HG03571 (cell line): ENCODE results near the gene PTPRK.

Experiments used
- ATAC-seq: cut with Tn5 transposase; IDR thresholded peaks from one replicate; pipeline ENCODE4 v1.9.1; 2021; ENCODE audit not compliant: unreplicated experiment

PTPRK gene

DNA sequence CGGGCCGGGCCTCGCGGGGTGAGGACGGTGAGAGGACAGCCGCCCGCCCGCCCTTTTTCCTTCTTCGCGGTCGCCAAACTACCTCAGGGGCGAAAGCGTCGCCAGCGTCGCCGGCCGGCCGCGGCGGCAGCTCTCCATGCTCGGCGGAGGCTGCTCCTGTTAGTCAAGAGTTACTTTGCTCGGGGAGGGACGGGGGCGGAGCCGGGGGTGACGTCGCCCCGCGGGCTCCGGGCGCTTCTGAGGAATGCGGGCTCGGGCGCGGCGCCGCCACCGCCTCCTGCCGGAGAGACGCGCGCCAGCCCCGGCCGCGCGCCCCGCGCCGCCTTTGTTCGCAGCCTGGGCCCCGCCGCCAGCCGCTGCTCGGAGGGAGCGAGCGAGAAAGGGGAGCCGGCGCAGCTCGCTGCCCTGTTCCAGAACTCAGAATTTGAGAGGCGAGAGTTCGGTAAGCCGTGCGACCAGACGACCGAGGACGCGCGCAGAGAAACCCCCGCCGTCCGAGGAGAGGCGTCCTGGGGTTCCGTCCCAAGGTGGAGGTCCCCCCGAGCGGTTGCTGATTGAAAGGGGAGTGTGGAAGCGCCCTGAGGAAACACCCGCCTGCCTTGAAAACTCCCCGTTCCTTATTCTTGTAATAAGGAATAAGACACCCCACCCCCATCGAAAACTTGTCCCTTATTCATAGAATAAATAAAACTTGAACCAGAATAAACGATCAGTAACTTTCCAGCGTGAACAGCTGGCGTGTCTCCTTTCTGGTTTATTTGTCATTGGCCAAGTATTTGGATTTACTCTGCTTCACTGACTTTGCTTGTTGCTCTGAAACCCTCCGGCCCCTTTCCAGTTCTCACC lies at the start of gene PTPRK:
TSS of gene PTPRK (minus strand) at position 164 of the 846 bp plus-strand sequence. CDS start 241 bp downstream, outside the sequence.
- peak; percentile 92 for ATAC-seq

GRCh38 chr6:128567029-128567428 lies 46.6 kb upstream of the PTPRK start:
- ATAC-seq: no peak

- ATAC-seq: no peak
These were observed 40.6 kb upstream of the PTPRK start for GRCh38 chr6:128560966-128561365.

DNA sequence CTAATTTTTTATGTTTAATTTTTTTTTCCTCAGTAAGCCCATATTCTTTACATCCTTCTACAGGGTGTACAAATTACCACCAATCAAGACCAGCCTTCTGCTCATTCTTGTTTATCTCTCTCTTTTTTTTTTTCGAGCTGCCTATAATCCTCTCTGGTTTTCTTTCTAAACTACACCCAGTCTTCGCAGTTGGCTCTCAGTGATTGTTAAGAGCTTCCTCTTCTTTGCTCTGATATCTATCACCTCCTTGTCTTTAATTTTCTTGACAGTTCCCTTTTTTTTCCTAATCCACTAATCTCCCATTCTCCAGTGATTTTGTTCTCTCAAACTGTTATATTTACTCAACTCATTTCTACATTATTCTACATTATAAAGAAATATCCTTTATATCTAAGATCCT lies 38.5 kb upstream of the PTPRK start:
- no peak for ATAC-seq

- no peak for ATAC-seq
These were observed 37.6 kb upstream of the PTPRK start for GRCh38 chr6:128558021-128558420.

DNA sequence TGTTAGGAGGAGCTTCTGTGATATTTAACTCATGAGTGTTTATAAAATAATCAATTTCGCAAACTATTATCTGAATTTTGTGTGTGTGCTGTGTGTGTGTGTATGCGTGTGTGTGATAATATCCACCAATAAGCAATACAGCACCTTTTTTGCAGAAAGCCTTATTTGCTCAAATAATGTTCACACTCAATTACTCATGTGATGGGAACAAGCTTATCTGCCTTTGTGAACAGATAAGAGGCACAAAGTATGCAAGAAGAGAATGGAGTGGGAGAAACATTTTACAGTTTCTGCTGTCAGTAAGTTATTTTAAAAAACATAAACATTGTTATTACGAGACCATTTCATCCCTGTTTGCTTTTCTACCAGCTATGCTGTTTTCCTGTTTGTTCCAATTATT lies 36.7 kb upstream of the PTPRK start:
- ATAC-seq: no peak

DNA sequence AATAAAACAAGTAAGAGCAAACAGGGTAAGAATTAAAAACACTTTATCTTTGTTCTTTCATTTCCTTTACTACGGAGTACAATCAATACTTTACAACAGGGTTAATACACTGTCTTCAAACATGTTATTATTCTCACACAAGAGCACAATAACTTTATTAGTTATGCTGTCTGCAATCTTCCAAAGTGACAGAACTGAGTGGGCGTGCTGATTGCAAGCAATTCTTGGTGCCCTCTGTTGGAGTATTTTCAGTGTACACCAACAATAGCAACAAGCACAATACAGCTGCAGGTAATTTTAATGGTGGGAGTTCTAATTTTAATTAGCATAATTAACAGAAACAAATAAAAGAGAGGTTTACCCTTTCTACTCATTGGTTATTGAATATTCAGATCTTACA lies 33.9 kb upstream of the PTPRK start:
- no peak for ATAC-seq

GRCh38 chr6:128541261-128541660 lies 20.9 kb upstream of the PTPRK start:
- no peak for ATAC-seq

DNA sequence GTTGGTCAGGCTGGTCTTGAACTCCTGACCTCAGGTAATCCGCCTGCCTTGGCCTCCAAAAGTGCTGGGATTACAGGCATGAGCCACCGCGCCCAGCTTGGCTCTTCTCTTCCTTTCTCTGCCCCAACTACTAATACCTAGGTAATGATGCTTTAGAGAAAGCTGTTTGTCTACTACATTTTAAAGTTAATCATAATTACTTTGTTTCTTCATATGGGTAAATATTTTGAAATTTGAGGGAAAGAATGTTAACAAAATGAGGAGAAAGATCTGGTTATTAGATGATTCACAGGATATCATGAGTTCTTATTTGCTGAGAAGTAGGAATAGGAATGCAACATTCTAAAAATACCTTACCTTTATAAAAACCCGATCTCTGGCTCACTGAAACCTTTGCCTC lies 18.4 kb upstream of the PTPRK start:
- ATAC-seq: no peak

DNA sequence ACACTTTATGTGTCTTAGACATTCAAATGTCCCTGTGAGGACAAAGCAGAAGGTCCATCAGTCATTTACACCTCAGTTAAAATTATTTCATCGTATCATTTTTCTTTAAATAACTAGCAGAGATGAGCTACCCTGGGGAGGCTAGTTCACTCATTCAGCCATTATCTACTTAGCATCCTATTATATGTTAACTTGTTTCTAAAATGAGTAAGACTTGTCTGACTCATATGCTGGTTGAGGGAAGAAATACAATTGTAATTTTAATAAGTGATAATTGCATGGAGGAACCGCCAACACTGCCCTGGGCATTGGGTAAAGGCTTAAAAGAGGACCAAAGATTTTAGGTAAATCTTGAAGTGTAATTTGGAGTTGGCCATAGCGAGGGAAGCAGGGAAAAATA lies 12.4 kb upstream of the PTPRK start:
- no peak for ATAC-seq

- no peak for ATAC-seq
These were observed 11.7 kb upstream of the PTPRK start for GRCh38 chr6:128532136-128532535.

DNA sequence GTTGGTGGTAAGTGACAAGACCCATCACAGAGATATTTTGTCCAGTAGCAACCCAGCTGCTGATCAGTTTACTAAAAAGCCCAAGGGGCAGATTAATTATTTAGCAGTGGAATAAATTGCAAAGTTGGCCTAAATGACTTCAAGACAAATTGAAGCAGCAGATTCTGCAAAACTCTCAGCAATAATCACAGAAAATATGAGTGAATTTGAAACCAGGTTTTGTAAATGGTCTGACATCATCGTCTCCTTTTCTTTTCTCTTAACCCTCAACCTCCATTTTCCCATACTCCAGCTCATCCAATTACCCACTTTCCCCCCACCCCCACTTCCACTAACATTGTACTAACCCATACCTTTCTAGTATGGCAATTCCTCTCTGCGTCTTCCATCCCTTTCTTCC lies 11.3 kb upstream of the PTPRK start:
- no peak for ATAC-seq

GRCh38 chr6:128528241-128528640 lies 7.8 kb upstream of the PTPRK start:
- no peak for ATAC-seq

DNA sequence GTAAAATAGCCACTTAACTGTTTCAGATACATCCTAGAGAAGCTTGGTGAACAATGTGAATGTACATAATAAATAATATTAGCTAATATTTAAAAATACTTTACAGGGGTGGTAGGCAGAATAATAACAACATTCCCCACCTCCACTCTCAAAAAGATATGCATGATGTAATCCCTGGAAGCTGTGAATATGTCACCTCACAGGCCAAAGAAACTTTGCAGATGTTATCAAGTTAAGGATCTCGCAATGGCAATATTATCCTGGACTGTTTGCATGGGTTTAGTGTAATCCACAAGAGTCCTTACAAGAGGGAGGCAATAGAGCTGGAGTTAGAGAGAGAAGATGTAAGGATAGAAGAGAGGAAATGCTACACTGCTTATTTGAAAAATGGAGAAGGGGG lies 7.0 kb upstream of the PTPRK start:
- ATAC-seq: no peak

- no peak for ATAC-seq
These were observed 5.9 kb upstream of the PTPRK start for GRCh38 chr6:128526152-128526914.

DNA sequence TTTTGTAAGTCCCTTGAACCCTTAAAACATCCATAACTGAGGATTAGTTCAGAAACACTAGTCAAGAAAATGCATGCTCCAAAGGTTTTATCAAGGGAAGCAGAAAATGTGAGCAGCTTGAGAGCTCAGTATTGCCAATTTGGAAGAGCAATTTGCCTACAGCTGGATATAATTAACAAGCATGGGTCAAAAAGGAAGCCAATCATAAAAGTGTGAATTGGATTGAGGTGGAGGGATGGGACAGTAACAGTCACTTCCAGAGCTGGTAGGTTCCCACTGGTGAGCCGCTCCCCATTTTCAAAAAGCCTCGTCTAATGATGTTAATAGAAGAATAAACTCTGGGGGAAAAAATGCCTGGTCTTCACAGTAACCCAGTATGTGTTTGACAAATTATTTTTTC lies 5.0 kb upstream of the PTPRK start:
- ATAC-seq: no peak

DNA sequence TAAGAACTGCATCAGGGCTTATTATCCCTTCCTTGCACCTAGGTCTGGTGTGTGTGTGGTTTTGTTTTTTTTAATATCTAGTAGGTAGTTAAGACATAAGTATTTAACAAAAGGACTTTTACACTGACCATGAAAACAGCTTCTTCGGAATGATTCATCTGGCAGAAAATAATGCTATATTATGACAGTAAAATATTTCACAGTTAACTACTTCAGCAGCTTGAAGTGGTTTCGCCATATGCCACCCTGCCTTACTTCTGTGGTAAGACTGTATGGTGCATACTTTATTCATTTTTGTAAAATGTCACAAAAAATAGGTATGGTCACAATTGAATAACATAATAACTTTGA lies 858 bp upstream of the PTPRK start:
- ATAC-seq: no peak

GRCh38 chr6:128519931-128520435 lies 416 bp downstream of the PTPRK start:
- peak; percentile 18 for ATAC-seq

- no peak for ATAC-seq
These were observed 1.1 kb downstream of the PTPRK start for GRCh38 chr6:128519132-128519930.

GRCh38 chr6:128518434-128519131 lies 1.8 kb downstream of the PTPRK start:
- no peak for ATAC-seq

GRCh38 chr6:128517124-128517523 lies 3.3 kb downstream of the PTPRK start:
- ATAC-seq: no peak
